HEK293T (cell line): ENCODE results near the gene UNC5B.

Source experiments
- CTCF ChIA-PET: fragments of 350-600 bp; formaldehyde crosslinking; extraction: SDS; loops from one replicate; lab custom pipeline; 2021; ENCODE audit warnings: antibody characterized with exemption, inconsistent platforms; lab: Yijun Ruan, JAX
- POLR2A ChIA-PET: fragments of 350-600 bp; formaldehyde crosslinking; extraction: SDS; loops from one replicate; lab custom pipeline; 2020; ENCODE audit warnings: antibody characterized with exemption, inconsistent platforms; lab: Yijun Ruan, JAX
- DNase-seq: peaks from one replicate; pipeline ENCODE4 v3.0.0; 2012; ENCODE audit warnings: mixed read lengths; ENCODE audit errors: extremely low spot score
- ARNT ChIP-seq: fragments of 450-650 bp; IDR thresholded peaks from 2 replicates; pipeline ENCODE4 v1.6.1; 2017; ENCODE audit warnings: mild to moderate bottlenecking
- BHLHE40 ChIP-seq: fragments of 450-650 bp; IDR thresholded peaks from 2 replicates; pipeline ENCODE4 v1.6.1; 2016; ENCODE audit warnings: mild to moderate bottlenecking, moderate library complexity, borderline replicate concordance
- CTBP1 ChIP-seq: fragments of 450-650 bp; IDR thresholded peaks from 2 replicates; pipeline ENCODE4 v1.6.1; 2016; ENCODE audit warnings: borderline replicate concordance
- ELF4 ChIP-seq: fragments of 450-650 bp; IDR thresholded peaks from 2 replicates; pipeline ENCODE4 v1.6.1; 2017; ENCODE audit warnings: antibody characterized with exemption
- FOXA1 ChIP-seq: fragments of 450-650 bp; IDR thresholded peaks from 2 replicates; pipeline ENCODE4 v1.6.1; 2016; ENCODE audit warnings: mild to moderate bottlenecking
- FOXK2 ChIP-seq: fragments of 450-650 bp; IDR thresholded peaks from 2 replicates; pipeline ENCODE4 v1.6.1; 2016; ENCODE audit warnings: mild to moderate bottlenecking
- FOXM1 ChIP-seq: fragments of 450-650 bp; IDR thresholded peaks from 2 replicates; pipeline ENCODE4 v1.6.1; 2017; ENCODE audit warnings: mild to moderate bottlenecking, borderline replicate concordance
- HDGF ChIP-seq: fragments of 450-650 bp; IDR thresholded peaks from 2 replicates; pipeline ENCODE4 v1.6.1; 2017; ENCODE audit warnings: antibody characterized with exemption, borderline replicate concordance
- L3MBTL2 ChIP-seq: fragments of 450-650 bp; conservative IDR thresholded peaks from 2 replicates; pipeline ENCODE4 v1.6.1; 2016; ENCODE audit warnings: mild to moderate bottlenecking
- LEF1 ChIP-seq: fragments of 450-650 bp; IDR thresholded peaks from 2 replicates; pipeline ENCODE4 v1.6.1; 2017; ENCODE audit warnings: mild to moderate bottlenecking, borderline replicate concordance
- NFRKB ChIP-seq: fragments of 450-650 bp; IDR thresholded peaks from 2 replicates; pipeline ENCODE4 v1.6.1; 2016; ENCODE audit warnings: mild to moderate bottlenecking, moderate library complexity
- SP1 ChIP-seq: fragments of 450-650 bp; IDR thresholded peaks from 2 replicates; pipeline ENCODE4 v1.6.1; 2017
- SUZ12 ChIP-seq: fragments of 450-650 bp; IDR thresholded peaks from 2 replicates; pipeline ENCODE4 v1.6.1; 2016; ENCODE audit warnings: mild to moderate bottlenecking
- TARDBP ChIP-seq: fragments of 450-650 bp; IDR thresholded peaks from 2 replicates; pipeline ENCODE4 v1.6.1; 2016
- ZNF384 ChIP-seq: fragments of 450-650 bp; IDR thresholded peaks from 2 replicates; pipeline ENCODE4 v1.6.1; 2016
- TF ChIP-seq, protein P1 (sequence below): fragments of 450-650 bp; IDR thresholded peaks from 2 replicates; pipeline ENCODE4 v1.6.1; 2016

Gene UNC5B

DNA sequence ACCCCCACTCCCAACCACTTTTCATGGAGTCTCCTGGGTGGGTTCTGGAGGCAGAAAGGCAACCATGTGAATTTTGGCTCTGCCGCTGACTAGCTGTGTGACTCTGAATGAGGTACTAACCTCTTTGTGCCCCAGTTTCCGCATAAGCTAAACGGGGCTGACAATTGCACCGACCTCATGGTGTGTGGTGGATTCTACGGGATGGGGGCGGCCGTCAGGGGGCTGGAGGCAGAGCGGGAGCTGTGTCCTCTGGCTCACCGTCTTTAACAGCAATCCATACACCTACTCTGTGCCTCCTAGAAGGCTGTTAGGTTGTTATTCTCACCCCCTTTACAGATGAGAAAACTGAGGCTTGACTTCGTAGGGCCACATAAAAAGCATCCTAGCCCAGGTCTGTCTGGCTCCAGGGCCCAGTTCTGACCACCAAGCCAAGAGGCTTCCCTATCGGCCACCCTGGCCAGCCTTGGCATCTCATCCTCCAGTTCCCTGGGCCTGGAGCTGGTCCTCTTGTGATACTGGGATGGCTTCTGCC lies 102.4 kb downstream of the UNC5B start:
- ChIA-PET POLR2A (no interaction called here), CTCF (interaction anchor here (0.6 to 1.4 kb wide), 4 partner anchors 16 to 393 kb away, joined by 3 to 5 read pairs (median 3); no protein-coding TSS in a partner anchor)
- DNase-seq, result no peak
- TF ChIP-seq SUZ12 (no peak), ARNT (no peak), HDGF (no peak), BHLHE40 (no peak), SP1 (no peak), FOXA1 (no peak), LEF1 (no peak), FOXK2 (no peak)

DNA sequence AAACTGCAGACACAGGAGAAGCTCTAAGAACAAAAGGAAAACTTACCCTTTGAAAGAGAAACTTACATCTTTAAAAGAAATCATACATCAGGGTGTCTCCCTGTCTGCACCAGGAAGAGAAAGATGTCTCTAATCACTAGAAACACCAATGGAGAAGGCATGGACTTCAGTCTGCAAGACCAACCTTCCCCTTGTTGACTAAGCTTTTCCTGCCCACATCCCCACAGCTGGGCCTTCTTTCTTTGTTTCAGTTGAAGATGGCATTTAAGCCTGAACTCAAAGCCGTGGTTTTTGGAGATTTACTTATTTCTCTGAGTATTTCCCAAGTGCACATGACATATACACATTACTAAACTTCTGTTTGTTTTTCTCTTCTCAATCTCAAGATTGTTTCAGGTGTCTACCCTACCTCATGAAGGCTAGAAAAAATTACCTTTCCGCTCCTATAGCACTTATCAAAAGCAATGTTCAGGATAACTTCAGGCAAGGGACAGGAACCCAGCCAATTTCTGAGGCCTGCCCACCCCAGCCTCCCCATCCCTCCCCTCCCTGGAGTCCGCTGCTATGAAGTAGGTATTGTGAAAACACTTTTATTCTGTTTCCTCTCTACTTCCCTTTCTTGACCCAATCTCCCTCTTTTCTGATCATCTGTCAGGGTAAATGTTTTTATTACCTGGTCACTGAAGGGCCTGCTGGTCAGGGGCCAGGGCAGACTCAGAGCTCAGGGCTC lies 103.9 kb downstream of the UNC5B start:
- CTCF ChIA-PET, result interaction anchor here (0.7 to 1.4 kb wide), 2 partner anchors 73 to 392 kb away, joined by 3 to 5 read pairs; no protein-coding TSS in a partner anchor
- no peak for TF ChIP-seq TARDBP
- no peak for TF ChIP-seq BHLHE40
- no peak for TF ChIP-seq HDGF
- TF ChIP-seq SUZ12, result no peak
- no peak for TF ChIP-seq ZNF384
- no peak for TF ChIP-seq FOXM1
- DNase-seq, result no peak
- POLR2A ChIA-PET, result no interaction called here

DNA sequence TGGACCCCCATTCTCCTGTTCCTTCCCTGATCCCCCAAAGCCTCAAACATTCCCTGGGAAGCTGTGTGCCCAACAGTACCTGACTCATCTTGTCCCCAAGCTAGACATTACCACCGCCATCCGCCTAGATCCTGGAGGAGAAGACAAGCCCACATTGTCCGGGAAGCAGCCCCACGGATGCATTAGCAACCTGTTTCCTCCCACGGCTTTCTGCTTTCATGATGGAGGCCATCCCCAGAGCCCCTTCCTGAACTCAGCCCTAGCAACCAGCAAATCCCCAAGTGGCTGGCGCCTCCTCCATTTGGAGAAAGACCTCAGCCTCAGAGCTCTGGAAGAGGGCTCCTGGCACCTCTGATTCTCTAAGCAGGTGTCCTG lies 104.4 kb downstream of the UNC5B start:
- TF ChIP-seq CTBP1 (no peak), FOXM1 (no peak), HDGF (no peak), ARNT (no peak), ZNF384 (no peak), NFRKB (no peak), ELF4 (no peak), BHLHE40 (no peak), FOXK2 (no peak), FOXA1 (no peak), L3MBTL2 (no peak), LEF1 (no peak), SUZ12 (no peak), SP1 (no peak), TARDBP (no peak)
- TF ChIP-seq, protein P1, sequence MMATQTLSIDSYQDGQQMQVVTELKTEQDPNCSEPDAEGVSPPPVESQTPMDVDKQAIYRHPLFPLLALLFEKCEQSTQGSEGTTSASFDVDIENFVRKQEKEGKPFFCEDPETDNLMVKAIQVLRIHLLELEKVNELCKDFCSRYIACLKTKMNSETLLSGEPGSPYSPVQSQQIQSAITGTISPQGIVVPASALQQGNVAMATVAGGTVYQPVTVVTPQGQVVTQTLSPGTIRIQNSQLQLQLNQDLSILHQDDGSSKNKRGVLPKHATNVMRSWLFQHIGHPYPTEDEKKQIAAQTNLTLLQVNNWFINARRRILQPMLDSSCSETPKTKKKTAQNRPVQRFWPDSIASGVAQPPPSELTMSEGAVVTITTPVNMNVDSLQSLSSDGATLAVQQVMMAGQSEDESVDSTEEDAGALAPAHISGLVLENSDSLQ, result no peak
- POLR2A ChIA-PET, result no interaction called here
- no peak for DNase-seq
- CTCF ChIA-PET, result no interaction called here

DNA sequence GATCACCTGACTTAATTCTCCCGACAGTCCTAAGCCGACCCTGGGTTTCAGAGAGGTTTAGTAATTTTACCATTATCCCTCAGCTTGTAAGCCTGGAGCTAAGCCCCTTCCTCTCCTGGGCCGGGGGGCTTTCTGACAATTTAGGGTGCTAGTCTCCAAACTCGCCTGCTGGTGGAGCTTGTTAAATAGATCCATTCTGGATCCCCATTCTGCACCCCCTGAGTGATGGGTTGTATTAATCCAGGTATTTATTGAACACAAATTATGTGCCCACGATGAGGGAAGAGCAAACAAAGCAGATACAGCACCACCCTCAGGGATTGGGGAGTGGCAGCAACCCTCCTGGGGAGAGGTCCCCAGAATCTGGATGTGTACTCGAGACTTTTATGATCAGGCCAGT lies 105.4 kb downstream of the UNC5B start:
- TF ChIP-seq ELF4 (no peak), FOXA1 (no peak), CTBP1 (no peak), L3MBTL2 (no peak), TARDBP (no peak), FOXM1 (no peak)
- TF ChIP-seq, protein P1, result no peak
- no peak for DNase-seq
- POLR2A ChIA-PET, result interaction anchor here (0.6 kb wide), 1 partner anchor 57 kb away, joined by 3 read pairs; no protein-coding TSS in a partner anchor
- CTCF ChIA-PET, result no interaction called here

DNA sequence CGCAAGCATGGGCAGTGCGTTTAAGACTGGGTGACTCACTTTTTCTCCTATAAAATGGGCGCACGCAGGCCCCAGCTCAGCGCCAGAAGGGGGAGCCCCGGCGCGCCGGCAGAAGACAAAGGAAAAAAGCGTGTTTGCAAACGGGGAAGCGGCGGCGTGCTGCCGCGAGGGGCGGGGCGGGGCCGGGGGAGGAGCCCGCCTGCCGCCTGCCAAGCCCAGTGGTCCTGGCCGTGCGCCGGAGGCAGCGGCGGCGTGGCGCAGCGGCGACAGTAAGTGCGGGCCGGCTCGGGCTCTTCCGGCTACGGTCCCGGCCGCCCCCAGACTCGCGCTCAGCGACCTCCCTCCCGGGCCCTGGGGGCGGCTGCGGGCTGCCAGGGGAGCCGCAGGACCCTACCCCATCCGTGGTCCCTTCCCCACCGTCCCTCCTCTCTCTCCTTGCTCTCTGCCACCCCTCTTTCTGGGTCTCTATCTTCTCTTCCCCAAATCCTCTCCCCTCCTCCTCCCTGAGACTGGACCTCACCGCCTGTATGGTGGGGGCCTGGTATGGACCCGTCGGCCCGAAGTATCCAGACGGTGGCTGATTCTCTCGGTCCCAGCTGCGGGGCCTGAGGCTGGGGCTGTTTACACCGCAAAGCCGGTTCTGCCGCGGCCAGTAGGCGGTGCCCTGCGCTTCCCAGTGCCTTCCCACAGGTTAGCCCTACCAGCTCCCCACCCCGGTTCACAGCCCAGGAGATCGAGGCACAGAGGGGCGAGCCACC lies 106.9 kb downstream of the UNC5B start, which contains the start of gene SLC29A3:
Gene SLC29A3 (plus strand): TSS at position 218 of the 758 bp plus-strand sequence. CDS start 51 bp downstream, at position 269.
- CTCF ChIA-PET, result interaction anchor here (0.5 to 1.6 kb wide), 10 partner anchors 65 to 577 kb away, joined by 3 read pairs; no protein-coding TSS in a partner anchor
- DNase-seq, result peak; percentile 86
- POLR2A ChIA-PET, result interaction anchor here (0.9 to 1.0 kb wide), 3 partner anchors 58 to 373 kb away, joined by 3 to 4 read pairs (median 3); no protein-coding TSS in a partner anchor
- TF ChIP-seq NFRKB (no peak), CTBP1 (no peak), ZNF384 (no peak), SUZ12 (no peak), HDGF (no peak), ARNT (no peak), L3MBTL2 (no peak; the same call in 1 of the 2 replicates), LEF1 (no peak), FOXK2 (peak; percentile 86)

DNA sequence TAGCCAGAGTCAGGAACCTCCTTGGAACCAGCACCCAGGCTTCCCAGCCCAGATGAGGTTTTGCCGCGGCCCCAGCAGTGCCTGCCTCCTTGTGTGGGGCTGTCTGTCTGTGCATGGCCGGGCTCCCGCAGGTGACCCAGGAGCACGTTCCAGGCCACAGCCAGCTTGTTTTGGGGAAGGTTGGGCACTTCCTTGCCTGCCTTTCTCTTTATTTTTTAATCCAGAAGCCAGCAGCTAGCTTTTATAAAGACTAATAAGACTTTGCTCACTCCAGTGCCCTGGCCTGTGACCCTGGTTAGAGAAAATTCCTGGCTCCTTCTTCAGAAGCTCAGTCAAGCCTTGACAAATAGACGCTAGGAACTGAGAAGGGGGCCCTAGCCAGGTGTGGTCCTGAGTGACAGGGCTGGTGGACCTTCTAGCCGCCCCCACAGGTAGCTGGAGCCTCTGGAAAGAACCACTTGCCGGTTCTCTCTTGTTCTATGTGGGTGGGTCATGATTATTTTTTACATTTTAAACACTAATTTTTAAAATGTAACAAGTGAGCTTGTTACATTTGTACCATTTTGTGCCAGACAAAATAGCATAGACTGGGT lies 107.5 kb downstream of the UNC5B start:
- DNase-seq, result no peak
- ChIA-PET CTCF (interaction anchor here (0.8 to 1.6 kb wide), 10 partner anchors 9 to 577 kb away, joined by 3 read pairs; no protein-coding TSS in a partner anchor), POLR2A (interaction anchor here (0.9 to 1.0 kb wide), 3 partner anchors 57 to 373 kb away, joined by 3 to 4 read pairs (median 3); no protein-coding TSS in a partner anchor)
- TF ChIP-seq NFRKB, result no peak
- no peak for TF ChIP-seq FOXM1
- TF ChIP-seq SUZ12, result no peak
- no peak for TF ChIP-seq L3MBTL2
- TF ChIP-seq, protein P1, result no peak
- TF ChIP-seq FOXK2, result no peak
- no peak for TF ChIP-seq TARDBP
- TF ChIP-seq ZNF384, result no peak
- TF ChIP-seq SP1, result no peak
- no peak for TF ChIP-seq HDGF
- no peak for TF ChIP-seq FOXA1
- no peak for TF ChIP-seq LEF1
- no peak for TF ChIP-seq ARNT
- TF ChIP-seq ELF4, result no peak
